GM18502 (cell line): Measurements from ENCODE around the gene DAAM2.

ENCODE experiments used
- ATAC-seq: cut with Tn5 transposase; IDR thresholded peaks from one replicate; pipeline ENCODE4 v1.9.1; 2021; ENCODE audit warnings: mild to moderate bottlenecking; ENCODE audit not compliant: unreplicated experiment, poor library complexity

Gene DAAM2

GRCh38 chr6:39786649-39787048 lies 5.5 kb upstream of the DAAM2 start:
- no peak for ATAC-seq

- no peak for ATAC-seq
These were observed 4.9 kb upstream of the DAAM2 start for GRCh38 chr6:39787322-39787721.

- no peak for ATAC-seq
These were observed 1.4 kb upstream of the DAAM2 start for GRCh38 chr6:39790772-39791171.

GRCh38 chr6:39791311-39791710 lies 865 bp upstream of the DAAM2 start:
- ATAC-seq, result no peak

- no peak for ATAC-seq
These were observed 619 bp downstream of the DAAM2 start for GRCh38 chr6:39792540-39793450.

GRCh38 chr6:39793516-39793915 lies 1.3 kb downstream of the DAAM2 start:
- ATAC-seq, result no peak

- ATAC-seq, result no peak
These were observed 2.1 kb downstream of the DAAM2 start for GRCh38 chr6:39794231-39794630.

GRCh38 chr6:39797751-39798150 lies 5.6 kb downstream of the DAAM2 start:
- no peak for ATAC-seq

GRCh38 chr6:39800034-39801032 lies 8.2 kb downstream of the DAAM2 start:
- no peak for ATAC-seq

- ATAC-seq, result no peak
These were observed 9.5 kb downstream of the DAAM2 start for GRCh38 chr6:39801456-39802251.

- no peak for ATAC-seq
These were observed 11.7 kb downstream of the DAAM2 start for GRCh38 chr6:39803872-39804271.

- no peak for ATAC-seq
These were observed 12.4 kb downstream of the DAAM2 start for GRCh38 chr6:39804466-39805065.

- ATAC-seq, result no peak
These were observed 14.1 kb downstream of the DAAM2 start for GRCh38 chr6:39806278-39806677.

- ATAC-seq, result no peak
These were observed 16.2 kb downstream of the DAAM2 start for GRCh38 chr6:39808346-39808745.

- ATAC-seq, result no peak
These were observed 16.8 kb downstream of the DAAM2 start for GRCh38 chr6:39808964-39809363.

GRCh38 chr6:39811835-39812345 lies 19.7 kb downstream of the DAAM2 start:
- no peak for ATAC-seq

GRCh38 chr6:39812496-39812852 lies 20.3 kb downstream of the DAAM2 start:
- ATAC-seq, result no peak

GRCh38 chr6:39812853-39813533 lies 20.8 kb downstream of the DAAM2 start:
- ATAC-seq, result peak; percentile 81

GRCh38 chr6:39814236-39814635 lies 22.1 kb downstream of the DAAM2 start:
- no peak for ATAC-seq
